Caco-2 (cell line): ENCODE results near the gene NT5C3B. TPM values are rescaled to one million over a fixed set of nuclear protein-coding genes. Genes with fewer than 3 reads are reported as not detected.
"Not testable (repeated sequence)": the region's sequence is repeated elsewhere in the genome, so short reads cannot be mapped to it uniquely, and the experiment has no call there.

Experiments
- BruUV-seq: library from RNA; stranded (reverse); fragments of 400-500 nt; replicated peaks from 2 replicates; lab custom pipeline; 2021; lab: Mats Ljungman, UMichigan
- CTCF ChIA-PET: fragments of 300-600 bp; sonication (Branson Sonifier 250); formaldehyde crosslinking; loops from one replicate; lab custom pipeline; 2022; ENCODE audit warnings: antibody characterized with exemption; lab: Charles Lee
- POLR2A ChIA-PET: fragments of 300-600 bp; sonication (Branson Sonifier 250); formaldehyde crosslinking; loops from one replicate; lab custom pipeline; 2022; ENCODE audit warnings: antibody characterized with exemption; lab: Charles Lee
- DNase-seq, 2 experiments: peaks; one replicate each; pipeline versions ENCODE4 v3.0.0 to v3.0.0-alpha.2; 2020 to 2022
- H3K27me3 ChIP-seq: replicated peaks from 2 replicates; pipeline ENCODE4 v1.6.0; 2011; ENCODE audit warnings: low read length; ENCODE audit not compliant: control insufficient read depth, insufficient read depth
- H3K36me3 ChIP-seq: 2 replicates; pipeline ENCODE4 v1.5.1; 2011; ENCODE audit warnings: low read length; ENCODE audit not compliant: control insufficient read depth, insufficient read depth
- H3K4me1 ChIP-seq: fragments of 250-450 bp; sonication (Bioruptor Pico); 2 replicates; pipeline ENCODE4 v1.5.1; 2020; ENCODE audit warnings: mild to moderate bottlenecking
- H3K4me3 ChIP-seq: 2 replicates; pipeline ENCODE4 v1.5.1; 2011; ENCODE audit warnings: low read depth, mild to moderate bottlenecking, control low read depth, low read length
- H3K9me3 ChIP-seq: fragments of 250-450 bp; sonication (Bioruptor Pico); 2 replicates; pipeline ENCODE4 v1.5.1; 2020; ENCODE audit warnings: mild to moderate bottlenecking, moderate library complexity
- H3K27ac Mint-ChIP-seq: one replicate; pipeline ENCODE4 v1.8.0; 2022; ENCODE audit warnings: mixed read lengths; ENCODE audit not compliant: unreplicated experiment
- H3K27me3 Mint-ChIP-seq: one replicate; pipeline ENCODE4 v1.8.0; 2022; ENCODE audit warnings: mixed read lengths; ENCODE audit not compliant: insufficient read depth, unreplicated experiment
- H3K36me3 Mint-ChIP-seq: one replicate; pipeline ENCODE4 v1.8.0; 2022; ENCODE audit warnings: mild to moderate bottlenecking, mixed read lengths; ENCODE audit not compliant: insufficient read depth, unreplicated experiment
- H3K4me1 Mint-ChIP-seq: one replicate; pipeline ENCODE4 v1.8.0; 2022; ENCODE audit warnings: low read depth, mixed read lengths; ENCODE audit not compliant: unreplicated experiment
- H3K4me3 Mint-ChIP-seq: one replicate; pipeline ENCODE4 v1.8.0; 2022; ENCODE audit warnings: mild to moderate bottlenecking, moderate library complexity, mixed read lengths; ENCODE audit not compliant: unreplicated experiment
- H3K9me3 Mint-ChIP-seq: one replicate; pipeline ENCODE4 v1.8.0; 2022; ENCODE audit warnings: mixed read lengths; ENCODE audit not compliant: unreplicated experiment
- intact Hi-C: fragments of 100-400 bp; cut with micrococcal nuclease; formaldehyde crosslinking; loops from one replicate; pipeline ENCODE4 v1.10.0; 2022; ENCODE audit not compliant: unreplicated experiment
- total RNA-seq: library from RNA; stranded (reverse); gene quantifications from 2 replicates; pipeline ENCODE4 v1.2.3, GENCODE V29; 2022
- TF ChIP-seq, protein P1 (sequence below), 2 experiments: fragments of 200-600 bp in 1 of 2; IDR thresholded peaks; 1 replicate in 1 of 2; 2 replicates in 1 of 2; pipeline versions ENCODE4 v1.5.1 to v1.8.0; 2011 to 2022; ENCODE audit warnings: antibody characterized with exemption in 1 of 2, control low read depth in 1 of 2, inconsistent platforms in 1 of 2, low read depth in 1 of 2, low read length in 1 of 2, mild to moderate bottlenecking in 1 of 2, moderate library complexity in 1 of 2; ENCODE audit not compliant: insufficient read depth in 1 of 2, severe bottlenecking in 1 of 2, unreplicated experiment in 1 of 2

Gene NT5C3B
- total RNA-seq, 1 experiment from 2014 or later, result 94.5 TPM

GRCh38 chr17:41777574-41778188 lies 58.4 kb downstream of the NT5C3B start:
- intact Hi-C loops, result no loop called here
- BruUV-seq, result no TSS peak
- no peak overlapping the region for H3K4me3 Mint-ChIP-seq
- POLR2A ChIA-PET, result interaction anchor here (0.5 to 1.6 kb wide), 5 partner anchors 9 to 46 kb away, joined by 3 to 7 read pairs (median 4); partner anchors contain the start of gene JUP
- no peaks in the 10 kb centered on the region for H3K9me3 Mint-ChIP-seq
- no peaks in the 10 kb centered on the region for H3K9me3 ChIP-seq
- peaks cover 74% of the 10 kb centered on the region for H3K4me1 ChIP-seq
- no peaks in the 10 kb centered on the region for H3K27me3 ChIP-seq
- H3K27me3 Mint-ChIP-seq, result no peaks in the 10 kb centered on the region
- H3K4me1 Mint-ChIP-seq, result peaks cover 37% of the 10 kb centered on the region
- TF ChIP-seq, protein P1, sequence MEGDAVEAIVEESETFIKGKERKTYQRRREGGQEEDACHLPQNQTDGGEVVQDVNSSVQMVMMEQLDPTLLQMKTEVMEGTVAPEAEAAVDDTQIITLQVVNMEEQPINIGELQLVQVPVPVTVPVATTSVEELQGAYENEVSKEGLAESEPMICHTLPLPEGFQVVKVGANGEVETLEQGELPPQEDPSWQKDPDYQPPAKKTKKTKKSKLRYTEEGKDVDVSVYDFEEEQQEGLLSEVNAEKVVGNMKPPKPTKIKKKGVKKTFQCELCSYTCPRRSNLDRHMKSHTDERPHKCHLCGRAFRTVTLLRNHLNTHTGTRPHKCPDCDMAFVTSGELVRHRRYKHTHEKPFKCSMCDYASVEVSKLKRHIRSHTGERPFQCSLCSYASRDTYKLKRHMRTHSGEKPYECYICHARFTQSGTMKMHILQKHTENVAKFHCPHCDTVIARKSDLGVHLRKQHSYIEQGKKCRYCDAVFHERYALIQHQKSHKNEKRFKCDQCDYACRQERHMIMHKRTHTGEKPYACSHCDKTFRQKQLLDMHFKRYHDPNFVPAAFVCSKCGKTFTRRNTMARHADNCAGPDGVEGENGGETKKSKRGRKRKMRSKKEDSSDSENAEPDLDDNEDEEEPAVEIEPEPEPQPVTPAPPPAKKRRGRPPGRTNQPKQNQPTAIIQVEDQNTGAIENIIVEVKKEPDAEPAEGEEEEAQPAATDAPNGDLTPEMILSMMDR (IDR thresholded peaks at IDR 0.05; ENCODE audit: insufficient read depth in 1 of 2, low read depth in 1 of 2, low read length in 1 of 2, severe bottlenecking in 1 of 2, unreplicated experiment in 1 of 2), result no peak
- peaks cover 4% of the 10 kb centered on the region for H3K36me3 ChIP-seq
- H3K4me3 ChIP-seq, result no peak overlapping the region
- H3K27ac Mint-ChIP-seq, result no peak overlapping the region
- H3K36me3 Mint-ChIP-seq, result peaks cover 95% of the 10 kb centered on the region
- CTCF ChIA-PET, result interaction anchor here (1.0 to 1.9 kb wide), 4 partner anchors 9 to 34 kb away, joined by 4 to 14 read pairs (median 4); partner anchors contain the start of genes JUP and P3H4
- DNase-seq, result no peak

DNA sequence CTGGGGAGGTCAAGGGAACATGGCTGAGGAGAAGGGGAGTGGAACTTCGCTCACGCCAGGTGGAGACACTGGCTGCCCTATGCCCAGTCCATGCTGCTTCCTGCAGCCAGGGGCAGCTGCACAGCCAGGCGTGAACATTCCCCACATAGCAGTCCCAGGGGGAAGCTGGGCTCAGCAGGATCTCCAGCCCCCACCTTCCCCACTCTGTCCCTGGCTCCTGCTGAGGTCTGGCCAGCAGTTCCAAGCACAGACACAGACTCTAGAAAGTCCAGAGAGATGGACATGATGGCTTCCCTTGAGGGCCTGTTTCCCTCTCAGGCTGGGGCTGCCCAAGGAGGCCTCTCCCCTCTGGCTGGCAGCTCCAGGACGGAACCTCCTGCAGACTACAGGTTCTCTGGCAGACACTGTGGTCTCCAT lies 58.9 kb downstream of the NT5C3B start:
- POLR2A ChIA-PET, result interaction anchor here (0.5 to 1.6 kb wide), 4 partner anchors 9 to 23 kb away, joined by 3 to 7 read pairs (median 4); partner anchors contain the start of gene JUP
- DNase-seq, result no peak
- no peaks in the 10 kb centered on the region for H3K27me3 Mint-ChIP-seq
- H3K4me3 ChIP-seq, result no peak overlapping the region
- intact Hi-C loops, result no loop called here
- peaks cover 4% of the 10 kb centered on the region for H3K36me3 ChIP-seq
- H3K4me1 ChIP-seq, result peaks cover 74% of the 10 kb centered on the region
- H3K9me3 ChIP-seq, result no peaks in the 10 kb centered on the region
- peaks cover 95% of the 10 kb centered on the region for H3K36me3 Mint-ChIP-seq
- H3K27ac Mint-ChIP-seq, result no peak overlapping the region
- CTCF ChIA-PET, result interaction anchor here (1.0 to 1.9 kb wide), 4 partner anchors 9 to 35 kb away, joined by 4 to 14 read pairs (median 4); partner anchors contain the start of genes JUP and P3H4
- TF ChIP-seq, protein P1 (IDR thresholded peaks at IDR 0.05; ENCODE audit: insufficient read depth in 1 of 2, low read depth in 1 of 2, low read length in 1 of 2, severe bottlenecking in 1 of 2, unreplicated experiment in 1 of 2), result no peak
- H3K4me3 Mint-ChIP-seq, result no peak overlapping the region
- BruUV-seq, result no TSS peak
- H3K9me3 Mint-ChIP-seq, result no peaks in the 10 kb centered on the region
- peaks cover 42% of the 10 kb centered on the region for H3K4me1 Mint-ChIP-seq
- H3K27me3 ChIP-seq, result no peaks in the 10 kb centered on the region

- H3K9me3 ChIP-seq, POLR2A ChIA-PET, H3K4me3 Mint-ChIP-seq, H3K36me3 ChIP-seq, DNase-seq, H3K4me3 ChIP-seq, H3K9me3 Mint-ChIP-seq, H3K27me3 ChIP-seq, BruUV-seq, H3K27me3 Mint-ChIP-seq, intact Hi-C loops: not testable (repeated sequence)
- CTCF ChIA-PET, result interaction anchor here (0.9 to 1.0 kb wide), 3 partner anchors 10 to 35 kb away, joined by 4 to 5 read pairs (median 4); partner anchors contain the start of genes JUP and P3H4
- H3K4me1 Mint-ChIP-seq, result peaks cover 46% of the 10 kb centered on the region
- H3K27ac Mint-ChIP-seq, result peak overlapping the region; percentile 92
- peaks cover 95% of the 10 kb centered on the region for H3K36me3 Mint-ChIP-seq
- H3K4me1 ChIP-seq, result peaks cover 74% of the 10 kb centered on the region
Observed at GRCh38 chr17:41776262-41776900, 59.7 kb downstream of the NT5C3B start.
